ENCODE data around the gene IKBKE.
"Not testable (repeated sequence)": the region's sequence is repeated elsewhere in the genome, so short reads cannot be mapped to it uniquely, and the experiment has no call there.

IKBKE gene

GRCh38 chr1:206477110-206477509 lies 6.8 kb downstream of the IKBKE start:
- DNase-seq: no peak

GRCh38 chr1:206477581-206478380 lies 7.5 kb downstream of the IKBKE start:
- DNase-seq: no peak

- no peak for DNase-seq
These were observed 8.5 kb downstream of the IKBKE start for GRCh38 chr1:206478746-206479145.

- peak; percentile 67 for DNase-seq
These were observed 9.2 kb downstream of the IKBKE start for GRCh38 chr1:206479183-206480125.

GRCh38 chr1:206480211-206480610 lies 9.9 kb downstream of the IKBKE start:
- no peak for DNase-seq

- DNase-seq: no peak
These were observed 12.3 kb downstream of the IKBKE start for GRCh38 chr1:206482611-206483010.

GRCh38 chr1:206483864-206484263 lies 13.6 kb downstream of the IKBKE start:
- not testable (repeated sequence) for DNase-seq

GRCh38 chr1:206484901-206485300 lies 14.6 kb downstream of the IKBKE start:
- DNase-seq: no peak

GRCh38 chr1:206486995-206487788 lies 16.9 kb downstream of the IKBKE start:
- DNase-seq: no peak

GRCh38 chr1:206487970-206488369 lies 17.7 kb downstream of the IKBKE start:
- no peak for DNase-seq

GRCh38 chr1:206488466-206488865 lies 18.2 kb downstream of the IKBKE start:
- no peak for DNase-seq

GRCh38 chr1:206489980-206490770 lies 19.9 kb downstream of the IKBKE start:
- peak; percentile 80 for DNase-seq

GRCh38 chr1:206490771-206491405 lies 20.6 kb downstream of the IKBKE start:
- DNase-seq: no peak

GRCh38 chr1:206491616-206492015 lies 21.3 kb downstream of the IKBKE start:
- no peak for DNase-seq

GRCh38 chr1:206492589-206492988 lies 22.3 kb downstream of the IKBKE start:
- DNase-seq: no peak

GRCh38 chr1:206493279-206493678 lies 23.0 kb downstream of the IKBKE start:
- DNase-seq: no peak

GRCh38 chr1:206495011-206495461 lies 24.8 kb downstream of the IKBKE start:
- DNase-seq: no peak

- DNase-seq: no peak
These were observed 25.3 kb downstream of the IKBKE start for GRCh38 chr1:206495493-206496046.

GRCh38 chr1:206496131-206496793 lies 26.0 kb downstream of the IKBKE start:
- DNase-seq: no peak

- no peak for DNase-seq
These were observed 27.1 kb downstream of the IKBKE start for GRCh38 chr1:206497363-206497762.

GRCh38 chr1:206497774-206498173 lies 27.5 kb downstream of the IKBKE start:
- DNase-seq: no peak

Measured in stimulated activated CD4-positive, alpha-beta T cell treated with anti-CD3 and anti-CD28 coated beads, Interleukin-4, amount 100 ng/mL, for 1 hour (primary cell).